ENCODE results near the gene FBXW7.

DNA sequence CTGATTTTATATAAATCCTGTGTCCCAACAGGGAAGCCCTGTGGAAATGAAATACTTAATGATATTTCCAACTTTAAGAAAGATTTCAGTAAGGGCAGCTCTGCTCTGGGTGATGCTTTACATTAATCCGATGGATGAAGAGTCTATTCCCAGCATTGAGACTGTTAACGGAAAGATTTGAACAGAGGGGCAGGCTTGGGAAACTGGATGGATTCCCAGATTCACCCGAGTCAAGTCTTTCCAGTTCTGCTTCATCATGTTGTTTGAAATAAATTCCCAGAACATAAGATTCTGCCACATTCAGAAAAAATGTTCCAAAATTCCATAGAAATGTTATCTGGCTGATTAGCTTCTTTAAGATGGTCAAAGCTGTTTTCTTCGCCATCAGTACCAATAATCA, 246.0 kb downstream of the FBXW7 start:
- TF ChIP-seq, protein P1, sequence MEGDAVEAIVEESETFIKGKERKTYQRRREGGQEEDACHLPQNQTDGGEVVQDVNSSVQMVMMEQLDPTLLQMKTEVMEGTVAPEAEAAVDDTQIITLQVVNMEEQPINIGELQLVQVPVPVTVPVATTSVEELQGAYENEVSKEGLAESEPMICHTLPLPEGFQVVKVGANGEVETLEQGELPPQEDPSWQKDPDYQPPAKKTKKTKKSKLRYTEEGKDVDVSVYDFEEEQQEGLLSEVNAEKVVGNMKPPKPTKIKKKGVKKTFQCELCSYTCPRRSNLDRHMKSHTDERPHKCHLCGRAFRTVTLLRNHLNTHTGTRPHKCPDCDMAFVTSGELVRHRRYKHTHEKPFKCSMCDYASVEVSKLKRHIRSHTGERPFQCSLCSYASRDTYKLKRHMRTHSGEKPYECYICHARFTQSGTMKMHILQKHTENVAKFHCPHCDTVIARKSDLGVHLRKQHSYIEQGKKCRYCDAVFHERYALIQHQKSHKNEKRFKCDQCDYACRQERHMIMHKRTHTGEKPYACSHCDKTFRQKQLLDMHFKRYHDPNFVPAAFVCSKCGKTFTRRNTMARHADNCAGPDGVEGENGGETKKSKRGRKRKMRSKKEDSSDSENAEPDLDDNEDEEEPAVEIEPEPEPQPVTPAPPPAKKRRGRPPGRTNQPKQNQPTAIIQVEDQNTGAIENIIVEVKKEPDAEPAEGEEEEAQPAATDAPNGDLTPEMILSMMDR (IDR thresholded peaks at IDR 0.05) = no peak
- no peak for TF ChIP-seq POLR2A (IDR thresholded peaks at IDR 0.05)

Measured in thyroid gland (tissue), 4 donors.